ENCODE measurements around the gene SIX5.

- TF ChIP-seq POLR2A (IDR thresholded peaks at IDR 0.05; ENCODE audit: low read length) (peak; percentile 75), GATA1 (IDR thresholded peaks at IDR 0.05; ENCODE audit: low read depth, low read length) (no peak)
Observed at GRCh38 chr19:45730368-45731288, 38.4 kb downstream of the SIX5 start, which contains the start of gene FBXO46.

Measured in erythroblast (primary cell).